ENCODE data around the gene LTBP3. TPM values are rescaled to one million over a fixed set of nuclear protein-coding genes. Genes with fewer than 3 reads are reported as not detected.

LTBP3 gene
- total and polyA plus RNA-seq, 8 donors: 44.7 to 151 (median 68.6) TPM

GRCh38 chr11:65595131-65595530 lies 37.0 kb upstream of the LTBP3 start:
- H3K9me3 ChIP-seq: no peaks in the 10 kb centered on the region
- H3K27ac ChIP-seq: no peak overlapping the region
- intact Hi-C loops (cut with DNase I): no loop called here
- TF ChIP-seq CTCF (IDR thresholded peaks at IDR 0.05): no peak
- WGBS, 2 donors: 76 to 79% methylated on average over 3 of the region's 3 CpGs
- peaks cover 0 to 16% (median 5%) of the 10 kb centered on the region in 3 donors for H3K36me3 ChIP-seq
- no peak overlapping the region for H3K4me3 ChIP-seq
- ATAC-seq (no peak), FAIRE-seq (no peak), DNase-seq (no peak)
- H3K27me3 ChIP-seq: no peaks in the 10 kb centered on the region
- H3K4me1 ChIP-seq: no peaks in the 10 kb centered on the region

GRCh38 chr11:65593518-65594414 lies 35.6 kb upstream of the LTBP3 start:
- Histone ChIP-seq H3K9me3 (no peaks in the 10 kb centered on the region), H3K27me3 (no peaks in the 10 kb centered on the region), H3K4me1 (no peaks in the 10 kb centered on the region), H3K36me3 (peaks cover 0 to 13% (median 5%) of the 10 kb centered on the region in 3 donors), H3K4me3 (no peak overlapping the region), H3K27ac (no peak overlapping the region)
- ATAC-seq: peak in 3 of 4 donors; percentile 28 to 48 (median 33)
- no peak for FAIRE-seq
- WGBS, 2 donors: 78 to 83% methylated on average over 26 of the region's 26 CpGs
- peak in 2 of 6 donors; percentile 34 to 75 for DNase-seq
- intact Hi-C loops (cut with DNase I): no loop called here
- TF ChIP-seq CTCF (IDR thresholded peaks at IDR 0.05): peak in 2 of 4 donors; percentile 12 to 37

GRCh38 chr11:65592858-65593517 lies 34.8 kb upstream of the LTBP3 start:
- peak in 3 of 6 donors; percentile 19 to 68 (median 33) for DNase-seq
- intact Hi-C loops (cut with DNase I): no loop called here

More at GRCh38 chr11:65592858-65593517, 34.8 kb upstream of the LTBP3 start:
- H3K27me3 ChIP-seq: no peaks in the 10 kb centered on the region
- no peak overlapping the region for H3K27ac ChIP-seq
- TF ChIP-seq CTCF (IDR thresholded peaks at IDR 0.05): no peak
- WGBS, 2 donors: 73 to 77% methylated on average over 22 of the region's 22 CpGs
- FAIRE-seq: no peak
- H3K9me3 ChIP-seq: no peaks in the 10 kb centered on the region
- no peak for ATAC-seq
- H3K4me3 ChIP-seq: peak overlapping the region in 1 of 4 donors; percentile 31
- H3K36me3 ChIP-seq: peaks cover 0 to 5% (median under 1%) of the 10 kb centered on the region in 3 donors
- no peaks in the 10 kb centered on the region for H3K4me1 ChIP-seq
